Cortex of kidney (tissue), 1 donor: Measurements from ENCODE around the gene DBI.
"Not testable (repeated sequence)": the region's sequence is repeated elsewhere in the genome, so short reads cannot be mapped to it uniquely, and the experiment has no call there.

Experiments
- DNase-seq: peaks from one replicate; lab custom pipeline; 2025; lab: John Stamatoyannopoulos, UW

Gene DBI

GRCh38 chr2:119402645-119403560 lies 36.1 kb downstream of the DBI start:
- no peak for DNase-seq

GRCh38 chr2:119403618-119404017 lies 36.8 kb downstream of the DBI start:
- not testable (repeated sequence) for DNase-seq

GRCh38 chr2:119405151-119405550 lies 38.4 kb downstream of the DBI start:
- no peak for DNase-seq

DNA sequence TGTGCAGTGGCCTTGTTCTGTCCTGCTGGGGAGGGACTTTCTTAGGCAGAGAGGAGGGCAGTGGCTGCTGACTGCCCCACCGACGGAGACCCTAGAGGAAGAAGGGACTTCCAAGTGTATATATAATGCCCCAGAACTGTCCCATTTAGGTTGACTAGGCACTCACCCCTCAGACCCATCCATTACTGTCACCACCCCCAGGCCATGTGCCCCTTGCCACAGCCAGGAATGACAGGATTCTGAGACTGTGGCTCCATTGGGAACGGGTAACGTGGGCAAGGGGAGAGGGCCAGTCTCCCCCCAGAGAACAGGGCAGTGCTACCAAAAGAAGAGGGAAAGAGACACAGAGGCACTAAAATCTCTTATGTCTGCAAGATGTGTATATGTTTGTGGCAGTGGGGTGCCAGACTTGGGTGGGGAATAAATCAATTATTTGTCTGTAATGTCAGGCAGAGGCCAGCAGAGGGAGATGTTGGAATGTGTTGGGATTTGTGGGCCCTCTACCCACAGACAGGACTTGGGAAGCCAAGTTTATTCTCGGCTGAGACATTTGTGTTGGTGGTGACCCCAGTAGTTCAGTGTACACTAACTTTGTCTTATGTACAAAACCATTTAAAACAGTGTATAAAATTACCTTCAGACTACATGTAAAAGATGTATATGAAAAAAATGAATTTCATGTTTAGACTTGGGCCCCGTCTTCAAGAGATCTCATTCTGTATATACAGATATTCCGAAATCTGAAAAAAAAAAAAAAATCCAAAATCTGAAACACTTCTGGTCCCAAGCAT lies 40.8 kb downstream of the DBI start:
- no peak for DNase-seq

- DNase-seq: no peak
These were observed 41.4 kb downstream of the DBI start for GRCh38 chr2:119408221-119408619.

GRCh38 chr2:119409506-119409905 lies 42.7 kb downstream of the DBI start:
- no peak for DNase-seq

- no peak for DNase-seq
These were observed 48.1 kb downstream of the DBI start for GRCh38 chr2:119414894-119415293.

DNA sequence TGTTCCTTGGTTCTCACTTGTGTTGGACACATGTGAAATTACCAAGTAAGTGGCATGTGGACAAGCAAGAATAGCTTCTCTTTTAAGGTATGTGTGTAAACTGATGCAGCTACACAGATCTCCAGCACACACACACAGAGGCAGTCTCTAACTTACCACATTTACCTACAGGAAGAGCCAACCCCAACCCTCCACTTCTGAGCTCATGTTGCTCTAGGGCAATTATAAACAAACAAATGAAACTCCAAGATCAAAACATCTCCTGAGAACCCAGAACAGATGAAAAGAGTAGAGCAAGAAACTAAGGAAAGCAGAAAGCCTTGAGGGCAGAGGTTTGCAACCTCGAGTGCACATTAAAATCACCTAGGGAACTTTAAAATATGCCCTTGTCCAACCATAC lies 48.9 kb downstream of the DBI start:
- DNase-seq: no peak

DNA sequence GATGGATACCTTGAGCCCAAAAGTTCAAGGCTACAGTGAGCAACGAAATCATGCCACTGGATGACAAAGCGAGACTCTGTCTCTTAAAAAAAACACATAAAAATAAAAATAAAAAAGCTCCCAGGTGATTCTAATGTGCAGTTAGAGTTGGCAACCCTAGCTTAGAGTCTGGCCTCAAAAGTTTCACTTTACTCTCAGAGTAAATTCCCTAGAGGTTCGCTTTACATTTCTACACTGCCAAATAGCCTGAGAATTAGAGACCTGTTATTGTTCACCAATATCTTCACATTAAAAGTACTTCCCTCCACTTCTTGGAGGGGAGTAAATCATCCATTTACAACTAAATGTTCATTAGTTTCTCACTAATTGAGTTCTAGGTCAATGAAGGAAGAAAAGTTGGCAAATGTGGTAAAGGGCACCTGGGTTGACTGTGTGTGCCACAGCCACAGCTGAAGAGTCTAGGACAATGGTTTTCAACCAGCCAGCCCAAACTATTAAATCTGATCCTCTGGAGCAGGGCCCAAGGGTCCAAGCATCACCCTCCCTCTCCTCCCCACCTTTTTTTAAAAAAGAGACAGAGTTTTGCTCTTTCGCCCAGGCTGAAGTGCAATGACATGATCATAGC lies 49.6 kb downstream of the DBI start:
- no peak for DNase-seq

DNA sequence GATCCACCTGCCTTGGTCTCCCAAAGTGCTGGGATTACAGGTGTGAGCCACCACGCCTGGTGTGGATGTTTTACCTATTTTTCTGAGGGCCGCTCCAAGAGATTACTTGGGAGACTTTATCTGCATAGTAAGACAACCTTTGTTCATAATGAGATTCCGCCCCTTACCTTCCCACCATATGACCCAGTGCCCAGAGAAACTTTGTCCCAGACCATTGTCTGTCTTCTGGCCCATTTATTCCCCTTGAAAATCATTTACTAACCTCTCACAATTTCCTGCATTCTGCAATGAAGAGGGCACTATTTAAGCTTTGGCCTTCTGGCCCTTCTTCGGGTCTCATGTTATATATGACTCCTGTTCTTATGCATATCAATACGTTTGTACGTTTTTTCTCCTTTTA lies 51.1 kb downstream of the DBI start:
- no peak for DNase-seq

- DNase-seq: no peak
These were observed 52.3 kb downstream of the DBI start for GRCh38 chr2:119419065-119419464.

DNA sequence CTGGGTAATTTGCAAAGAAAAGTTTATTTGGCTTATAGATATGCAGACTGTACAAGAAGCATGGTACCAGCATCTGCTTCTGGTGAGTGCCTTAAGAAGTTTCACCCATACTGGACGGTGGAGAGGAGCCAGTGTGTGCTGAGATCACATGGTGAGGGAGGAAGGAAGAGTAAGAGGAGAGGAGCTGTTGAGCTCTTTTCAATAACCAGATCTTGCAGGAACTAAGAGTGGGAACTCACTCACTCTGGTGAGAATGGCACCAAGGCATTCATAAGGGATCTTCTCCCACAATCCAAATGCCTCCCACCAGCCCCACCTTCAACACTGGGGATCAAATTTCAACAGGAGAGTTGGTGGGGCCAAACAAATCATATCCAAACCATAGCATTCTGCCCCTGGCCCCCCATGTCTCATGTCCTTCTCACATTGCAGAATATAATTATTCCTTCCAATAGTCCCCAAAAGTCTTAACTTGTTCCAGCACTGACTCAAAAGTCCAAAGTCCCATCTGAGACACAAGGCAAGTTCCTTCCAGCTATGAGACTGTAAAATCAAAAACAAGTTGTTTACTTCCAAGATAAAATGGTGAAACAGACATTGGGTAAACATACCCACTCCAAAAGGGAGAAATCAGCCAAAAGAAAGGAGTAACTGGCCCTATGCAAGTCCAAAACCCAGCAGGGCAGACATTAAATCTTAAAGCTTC lies 53.2 kb downstream of the DBI start:
- DNase-seq: no peak

DNA sequence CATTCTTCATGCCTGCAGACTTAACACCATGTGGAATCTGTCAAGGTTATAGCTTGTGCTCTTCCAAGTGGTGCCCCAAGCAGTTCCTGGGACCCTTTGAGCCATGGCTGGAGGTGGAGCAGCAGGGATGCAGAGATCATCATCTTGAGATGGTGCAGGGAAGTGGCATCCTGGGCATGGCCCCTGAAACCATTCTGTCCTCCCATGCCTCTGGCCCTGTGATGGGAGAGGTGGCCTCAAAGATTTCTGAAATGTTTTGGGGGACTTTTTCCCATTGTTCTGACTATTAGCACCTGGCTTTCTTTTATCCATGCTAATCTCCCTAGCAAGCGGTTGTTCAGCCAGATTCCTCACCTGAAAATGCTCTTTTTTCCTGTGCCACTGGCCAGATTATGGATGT lies 54.5 kb downstream of the DBI start:
- no peak for DNase-seq

DNA sequence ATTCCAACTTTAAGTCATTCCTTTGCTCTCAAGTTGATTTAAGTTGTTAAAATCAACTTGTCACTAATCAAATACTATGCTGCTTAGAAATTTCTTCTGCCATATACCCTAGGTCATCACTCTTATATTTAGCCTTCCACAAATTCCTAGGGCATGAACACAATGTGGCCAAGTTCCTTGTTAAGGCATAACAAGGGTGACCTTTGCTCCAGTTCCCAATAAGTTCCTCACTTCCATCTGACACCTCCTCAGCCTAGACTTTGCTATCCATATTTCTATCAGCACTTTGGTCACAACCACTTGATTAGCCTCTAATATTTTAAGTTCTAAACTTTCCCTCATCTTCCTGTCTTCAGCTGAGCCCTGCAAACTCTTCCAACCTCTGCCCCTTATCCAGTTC lies 55.0 kb downstream of the DBI start:
- no peak for DNase-seq
